K562 (cell line): ENCODE data around the gene H2AZ2. TPM values are rescaled to one million over a fixed set of nuclear protein-coding genes. Genes with fewer than 3 reads are reported as not detected.

ENCODE experiments used
- ARHGAP35 ChIP-seq: fragments of 450-650 bp; IDR thresholded peaks from 2 replicates; pipeline ENCODE4 v1.6.1; 2018; ENCODE audit not compliant: partially characterized antibody
- ATF4 ChIP-seq: fragments of 450-650 bp; formaldehyde crosslinking; IDR thresholded peaks from 2 replicates; pipeline ENCODE4 v1.4.0; 2022; ENCODE audit warnings: mild to moderate bottlenecking, moderate library complexity
- CBX3 ChIP-seq, 2 experiments: IDR thresholded peaks; 1 replicate in 1 of 2; 2 replicates in 1 of 2; pipeline ENCODE4 v1.6.1; 2012; ENCODE audit warnings: inconsistent platforms in 2 of 2, low read length in 2 of 2, borderline replicate concordance in 1 of 2, control low read depth in 1 of 2
- CCAR2 ChIP-seq: fragments of 200-400 bp; formaldehyde crosslinking; IDR thresholded peaks from 2 replicates; pipeline ENCODE4 v1.6.1; 2017; ENCODE audit warnings: mild to moderate bottlenecking, low read depth, low read length
- CREB5 ChIP-seq: fragments of 250-450 bp; sonication (Bioruptor Pico); IDR thresholded peaks from 2 replicates; pipeline ENCODE4 v1.5.0; 2020; ENCODE audit warnings: mild to moderate bottlenecking
- EP300 ChIP-seq: IDR thresholded peaks from 2 replicates; pipeline ENCODE4 v1.6.1; 2012; ENCODE audit warnings: low read length, improper control_type of control experiment
- FOXA1 ChIP-seq: fragments of 450-650 bp; IDR thresholded peaks from 2 replicates; pipeline ENCODE4 v1.6.1; 2016; ENCODE audit warnings: mild to moderate bottlenecking, borderline replicate concordance
- GABPB2 ChIP-seq: fragments of 250-450 bp; sonication (Bioruptor Pico); conservative IDR thresholded peaks from 2 replicates; pipeline ENCODE4 v1.5.1; 2021; ENCODE audit warnings: mild to moderate bottlenecking
- LARP7 ChIP-seq: fragments of 450-650 bp; IDR thresholded peaks from 2 replicates; pipeline ENCODE4 v1.6.1; 2016
- MCM2 ChIP-seq: fragments of 450-650 bp; IDR thresholded peaks from 2 replicates; pipeline ENCODE4 v1.6.1; 2017; ENCODE audit warnings: low read depth, mild to moderate bottlenecking
- NUFIP1 ChIP-seq: fragments of 450-650 bp; IDR thresholded peaks from 2 replicates; pipeline ENCODE4 v1.6.1; 2018; ENCODE audit not compliant: partially characterized antibody
- PATZ1 ChIP-seq: fragments of 250-450 bp; sonication (Bioruptor Pico); IDR thresholded peaks from 2 replicates; pipeline ENCODE4 v1.5.0; 2020; ENCODE audit warnings: mild to moderate bottlenecking, borderline replicate concordance
- PHF20 ChIP-seq: fragments of 450-650 bp; IDR thresholded peaks from 2 replicates; pipeline ENCODE4 v1.6.1; 2018; ENCODE audit not compliant: partially characterized antibody
- PTTG1 ChIP-seq: fragments of 450-650 bp; IDR thresholded peaks from 2 replicates; pipeline ENCODE4 v1.6.1; 2016; ENCODE audit warnings: low read depth, mild to moderate bottlenecking, missing genetic modification characterization, missing compliant biosample characterization
- SFPQ ChIP-seq: fragments of 200-400 bp; formaldehyde crosslinking; IDR thresholded peaks from 2 replicates; pipeline ENCODE4 v1.6.1; 2017; ENCODE audit warnings: mild to moderate bottlenecking, low read depth, low read length, moderate library complexity
- SMARCE1 ChIP-seq: fragments of 450-650 bp; IDR thresholded peaks from 2 replicates; pipeline ENCODE4 v1.7.1; 2016; ENCODE audit warnings: mild to moderate bottlenecking
- SP1 ChIP-seq: sonication (generic); formaldehyde crosslinking; IDR thresholded peaks from 2 replicates; pipeline ENCODE4 v1.8.1; 2022; ENCODE audit warnings: mild to moderate bottlenecking, missing genetic modification reagents
- U2AF1 ChIP-seq: fragments of 200-400 bp; formaldehyde crosslinking; optimal IDR thresholded peaks from 2 replicates; pipeline ENCODE3; 2017; ENCODE audit warnings: mild to moderate bottlenecking, low read depth, low read length, moderate library complexity
- ZC3H11A ChIP-seq: IDR thresholded peaks from 2 replicates; pipeline ENCODE4 v1.6.1; 2012; ENCODE audit warnings: low read depth, low read length, improper control_type of control experiment
- ZFP36 ChIP-seq: fragments of 150-350 bp; IDR thresholded peaks from 2 replicates; pipeline ENCODE4 v1.6.1; 2018; ENCODE audit warnings: low read length, low read depth; ENCODE audit not compliant: partially characterized antibody
- ZNF212 ChIP-seq: fragments of 450-650 bp; formaldehyde crosslinking; IDR thresholded peaks from 2 replicates; pipeline ENCODE4 v1.4.0; 2020; ENCODE audit warnings: mild to moderate bottlenecking
- ZNF24 ChIP-seq: fragments of 450-650 bp; IDR thresholded peaks from 2 replicates; pipeline ENCODE4 v1.6.1; 2016
- ZNF561 ChIP-seq: fragments of 450-650 bp; formaldehyde crosslinking; conservative IDR thresholded peaks from 2 replicates; pipeline ENCODE4 v1.4.0; 2020; ENCODE audit warnings: mild to moderate bottlenecking, moderate library complexity
- polyA plus RNA-seq, 8 experiments: library from polyadenylated mRNA; depleted of rRNA in 4 of 8; stranded (reverse) in 5 of 8; unstranded in 3 of 8; fragments of >200 nt; fragmentation: Nextera tagmentation in 2 of 8; fragmentation: Illumina TruSeq in 1 of 8; extraction: Ambion mirVana in 2 of 8; extraction: Trizol in 1 of 8; gene quantifications; 2 replicates each; pipeline versions ENCODE4 v1.2.1 to v1.2.3, GENCODE V29; 2011 to 2014; ENCODE audit warnings: inconsistent platforms in 1 of 8, missing spikeins in 1 of 8
- total RNA-seq, 7 experiments: library from RNA; depleted of rRNA in 6 of 7; stranded (reverse); fragments of >200 nt in 6 of 7; fragmentation: Illumina TruSeq in 2 of 7; extraction: Trizol in 2 of 7; gene quantifications; 2 replicates each; pipeline versions ENCODE4 v1.2.1 to v1.2.3, GENCODE V29; 2011 to 2021; ENCODE audit warnings: low replicate concordance in 1 of 7

H2AZ2 gene
- total and polyA plus RNA-seq, 9 of the 15 experiments (the other 6 are each of a cell fraction or from before 2014, with no cell fraction given) = 105 to 382 (median 286) TPM

- TF ChIP-seq U2AF1 = no peak
- TF ChIP-seq ZFP36 = no peak
- no peak for TF ChIP-seq NUFIP1
- TF ChIP-seq GABPB2 (CRISPR knock-in tag) = no peak
- no peak for TF ChIP-seq ZNF212 (CRISPR knock-in tag)
- TF ChIP-seq ZNF561 (CRISPR knock-in tag) = no peak
- no peak for TF ChIP-seq SP1 (CRISPR knock-in tag)
- no peak for TF ChIP-seq MCM2
- peak in 1 of 2 experiments; percentile 9; a peak in 1 of 3 replicates for TF ChIP-seq CBX3 (IDR thresholded peaks at IDR 0.05; ENCODE audit: borderline replicate concordance in 1 of 2, low read length in 2 of 2)
- TF ChIP-seq SFPQ = no peak
- TF ChIP-seq PTTG1 (tag) = no peak
- TF ChIP-seq LARP7 = no peak
- no peak for TF ChIP-seq FOXA1
- no peak for TF ChIP-seq ZC3H11A
- no peak for TF ChIP-seq SMARCE1
- no peak for TF ChIP-seq EP300
- TF ChIP-seq PHF20 = peak; percentile 72
- TF ChIP-seq ZNF24 = 0 out of 2 replicates have a peak, but pooled peaks have one; percentile 17
- no peak for TF ChIP-seq PATZ1 (CRISPR knock-in tag)
- TF ChIP-seq CCAR2 = no peak
- no peak for TF ChIP-seq ATF4 (CRISPR knock-in tag)
- no peak for TF ChIP-seq ARHGAP35
- no peak for TF ChIP-seq CREB5 (CRISPR knock-in tag)
Observed at GRCh38 chr7:44796034-44796503, 51.8 kb downstream of the H2AZ2 start (continued).
